ENCODE data around the gene CTRB2.
"Not testable (repeated sequence)": the region's sequence is repeated elsewhere in the genome, so short reads cannot be mapped to it uniquely, and the experiment has no call there.

- TF ChIP-seq FOXP4 (CRISPR knock-in tag; IDR thresholded peaks at IDR 0.05); CTCF (IDR thresholded peaks at IDR 0.05); FOXP1 (CRISPR knock-in tag; IDR thresholded peaks at IDR 0.05; ENCODE audit: borderline replicate concordance); FOXK1 (CRISPR knock-in tag; IDR thresholded peaks at IDR 0.05); PRDM15 (CRISPR knock-in tag; IDR thresholded peaks at IDR 0.05); CBFB (CRISPR knock-in tag; IDR thresholded peaks at IDR 0.05; ENCODE audit: low read depth); NR3C1 (CRISPR knock-in tag; conservative IDR thresholded peaks at IDR 0.05; ENCODE audit: low read depth); USF2 (CRISPR knock-in tag; IDR thresholded peaks at IDR 0.05); NR1H2 (CRISPR knock-in tag; IDR thresholded peaks at IDR 0.05); MAX (CRISPR knock-in tag; IDR thresholded peaks at IDR 0.05); AFF4 (CRISPR knock-in tag; IDR thresholded peaks at IDR 0.05; ENCODE audit: borderline replicate concordance); GABPB1 (CRISPR knock-in tag; IDR thresholded peaks at IDR 0.05): not testable (repeated sequence)
These were observed 2.6 kb upstream of the CTRB2 start for GRCh38 chr16:75209514-75209913.

All from WTC11 (cell line).